Muscle layer of colon (tissue), 2 donors: Measurements from ENCODE around the gene DMBX1.

Source experiments
- H3K27ac ChIP-seq: one replicate; pipeline ENCODE4 v1.7.0; 2013; ENCODE audit warnings: low read depth, mild to moderate bottlenecking, low read length, moderate library complexity
- H3K27me3 ChIP-seq, 2 donors: one replicate each; pipeline ENCODE4 v1.7.0; 2013; ENCODE audit warnings: low read length in 2 of 2, mild to moderate bottlenecking in 2 of 2; ENCODE audit not compliant: insufficient read depth in 2 of 2, control insufficient read depth in 1 of 2
- H3K36me3 ChIP-seq: one replicate; pipeline ENCODE4 v1.7.0; 2013; ENCODE audit warnings: mild to moderate bottlenecking, low read length; ENCODE audit not compliant: insufficient read depth
- H3K4me1 ChIP-seq: one replicate; pipeline ENCODE4 v1.7.0; 2013; ENCODE audit warnings: mild to moderate bottlenecking, low read length; ENCODE audit not compliant: insufficient read depth
- H3K4me3 ChIP-seq, 2 donors: one replicate each; pipeline ENCODE4 v1.7.0; 2013; ENCODE audit warnings: low read length in 2 of 2, low read depth in 1 of 2, mild to moderate bottlenecking in 1 of 2, moderate library complexity in 1 of 2
- H3K9ac ChIP-seq: one replicate; pipeline ENCODE4 v1.7.0; 2013; ENCODE audit warnings: low read length
- H3K9me3 ChIP-seq: one replicate; pipeline ENCODE4 v1.7.0; 2013; ENCODE audit warnings: mild to moderate bottlenecking, low read length
- donor health status: abdominal sarcoma.
- donor health status: Adenocarcinoma of cecum.

The DMBX1 gene

DNA sequence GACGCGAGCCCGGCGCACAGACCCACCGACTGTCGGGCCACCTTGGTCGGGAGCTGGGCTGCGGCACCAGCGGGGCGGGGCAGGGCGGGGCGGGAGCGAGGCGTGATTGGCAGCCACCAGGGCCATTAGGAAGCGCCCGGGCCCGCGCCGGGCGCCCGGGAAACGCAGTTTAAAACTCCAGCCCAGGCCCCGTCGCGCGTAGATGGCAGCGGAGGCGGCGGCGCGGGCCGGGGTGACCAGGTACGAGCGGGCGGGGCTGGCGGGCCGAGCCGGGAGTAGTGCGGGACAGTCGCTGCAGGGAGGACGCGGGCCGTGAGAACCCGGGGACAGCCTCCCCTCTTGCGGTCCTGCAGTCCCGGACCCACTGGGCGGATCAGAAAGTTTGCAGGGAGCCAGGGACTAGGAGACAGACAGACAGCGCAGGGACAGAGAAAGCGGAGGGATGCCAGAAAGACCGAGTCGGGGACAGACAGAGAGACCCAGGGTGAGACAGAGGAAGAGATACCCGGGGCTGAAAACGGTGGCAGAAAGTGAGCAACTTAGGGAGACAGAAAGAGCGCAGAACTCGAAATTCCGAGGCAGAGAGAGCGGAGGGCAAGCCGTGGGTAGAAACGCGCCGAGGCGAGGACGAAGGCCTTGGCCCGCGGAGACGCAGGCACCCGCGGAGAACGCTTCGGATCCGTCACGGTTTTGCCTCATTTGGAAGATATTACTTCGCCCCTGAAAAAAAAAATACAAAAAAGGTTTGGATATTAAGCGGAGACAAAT, at the start of gene DMBX1:
Gene DMBX1, plus strand, starts transcription at position 199 of the 768 bp plus-strand sequence. CDS start 17,175 bp downstream, outside the sequence.
- peaks cover 6% of the 10 kb centered on the region for H3K4me1 ChIP-seq
- peaks cover 69 to 100% of the 10 kb centered on the region in 2 donors for H3K27me3 ChIP-seq
- no peak within 1 kb of the TSS for H3K9ac ChIP-seq
- no peaks in the 10 kb centered on the region for H3K36me3 ChIP-seq
- no peak within 1 kb of the TSS for H3K27ac ChIP-seq
- peak within 1 kb of the TSS; percentile 15 to 43 for H3K4me3 ChIP-seq
- no peaks in the 10 kb centered on the region for H3K9me3 ChIP-seq

DNA sequence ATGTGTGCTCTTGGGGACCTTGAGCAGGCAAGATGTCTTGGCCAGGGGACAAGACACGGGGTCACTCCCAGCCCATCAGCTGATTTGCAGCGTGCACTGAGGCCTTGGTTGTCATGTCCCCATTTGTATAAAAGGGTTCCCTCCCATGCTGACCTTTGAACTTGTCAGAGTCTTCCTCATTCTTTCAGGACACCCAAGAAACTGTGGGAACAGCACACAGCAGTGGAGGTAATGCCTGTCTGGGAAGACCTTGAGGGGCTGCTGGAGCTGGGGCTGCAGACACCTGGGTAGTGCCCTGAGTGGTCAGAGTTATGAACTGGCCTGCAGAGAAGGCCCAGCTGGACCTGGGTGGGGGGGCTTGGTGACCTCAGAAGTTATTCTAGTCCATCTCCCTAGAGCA, 49.2 kb upstream of the DMBX1 start:
- Histone ChIP-seq H3K9me3 (no peaks in the 10 kb centered on the region), H3K9ac (no peak overlapping the region), H3K36me3 (no peaks in the 10 kb centered on the region), H3K4me1 (no peaks in the 10 kb centered on the region), H3K4me3 (no peak overlapping the region), H3K27ac (no peak overlapping the region), H3K27me3 (no peaks in the 10 kb centered on the region)

DNA sequence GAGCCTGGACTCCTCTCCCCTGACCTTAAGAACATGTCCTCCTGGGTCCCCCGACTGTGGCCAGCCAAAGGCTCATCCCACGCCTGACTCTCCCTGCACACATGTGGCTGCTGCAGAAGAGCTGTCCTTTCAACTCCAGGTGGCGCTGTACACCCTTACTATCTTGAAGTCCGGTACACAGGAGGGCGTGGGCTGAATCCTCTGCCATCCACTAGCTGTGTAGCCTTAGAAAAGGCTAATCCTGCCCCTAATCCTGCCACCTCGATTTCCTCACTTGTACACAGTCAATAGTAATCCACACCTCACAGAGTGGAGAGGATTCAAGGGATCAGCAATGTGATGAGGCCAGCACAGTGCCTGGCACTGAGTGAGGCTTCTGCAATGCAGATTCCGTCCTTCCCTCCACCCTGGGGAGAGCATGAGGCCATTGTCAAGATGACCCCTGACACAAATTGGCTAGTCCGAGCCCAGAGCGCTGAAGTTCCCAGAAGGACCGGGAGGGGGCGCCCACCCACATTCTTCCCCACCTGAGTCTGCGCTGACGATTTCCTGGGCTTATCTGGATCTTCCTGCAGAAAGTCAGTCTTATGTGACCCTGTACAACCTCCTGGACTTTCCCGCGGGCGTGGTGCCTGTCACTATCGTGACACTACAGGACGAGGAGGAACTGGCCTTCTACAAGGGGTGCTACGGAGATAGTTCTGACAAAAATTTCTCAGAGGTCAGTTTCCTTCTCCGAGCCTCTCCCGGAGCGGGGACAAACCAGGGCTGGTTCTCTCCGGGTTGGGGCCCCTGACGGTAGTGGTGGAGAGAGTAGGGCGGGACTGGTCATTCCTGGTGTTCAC, 47.1 kb upstream of the DMBX1 start:
- Histone ChIP-seq H3K27ac (no peak overlapping the region), H3K27me3 (peaks cover 5 to 11% of the 10 kb centered on the region in 2 donors), H3K36me3 (no peaks in the 10 kb centered on the region), H3K9me3 (no peaks in the 10 kb centered on the region), H3K4me1 (peaks cover 7% of the 10 kb centered on the region), H3K4me3 (peak overlapping the region; percentile 31 to 66), H3K9ac (no peak overlapping the region)

DNA sequence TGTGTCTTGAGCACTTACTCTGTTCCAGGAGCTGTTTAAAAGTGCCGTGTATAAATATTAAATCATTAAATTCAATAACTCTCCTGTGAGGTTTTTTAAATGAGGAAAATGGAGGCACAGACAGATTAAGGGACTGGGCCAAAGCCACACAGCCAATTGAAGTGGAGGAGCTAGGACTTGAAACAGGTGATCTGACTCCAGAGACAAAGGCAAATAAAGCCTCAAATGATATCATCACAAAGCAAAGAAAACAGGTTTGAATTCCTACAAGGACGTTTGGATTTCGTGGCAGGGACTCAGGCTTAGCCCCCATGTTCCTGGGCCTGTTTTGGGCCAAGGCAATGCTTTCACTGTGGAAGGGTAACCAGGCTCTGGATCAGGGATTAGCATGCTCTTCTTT, 45.2 kb upstream of the DMBX1 start:
- no peak overlapping the region for H3K9ac ChIP-seq
- H3K36me3 ChIP-seq, result no peaks in the 10 kb centered on the region
- peaks cover 9 to 28% of the 10 kb centered on the region in 2 donors for H3K27me3 ChIP-seq
- peaks cover 15% of the 10 kb centered on the region for H3K4me1 ChIP-seq
- no peak overlapping the region for H3K4me3 ChIP-seq
- no peaks in the 10 kb centered on the region for H3K9me3 ChIP-seq
- no peak overlapping the region for H3K27ac ChIP-seq

DNA sequence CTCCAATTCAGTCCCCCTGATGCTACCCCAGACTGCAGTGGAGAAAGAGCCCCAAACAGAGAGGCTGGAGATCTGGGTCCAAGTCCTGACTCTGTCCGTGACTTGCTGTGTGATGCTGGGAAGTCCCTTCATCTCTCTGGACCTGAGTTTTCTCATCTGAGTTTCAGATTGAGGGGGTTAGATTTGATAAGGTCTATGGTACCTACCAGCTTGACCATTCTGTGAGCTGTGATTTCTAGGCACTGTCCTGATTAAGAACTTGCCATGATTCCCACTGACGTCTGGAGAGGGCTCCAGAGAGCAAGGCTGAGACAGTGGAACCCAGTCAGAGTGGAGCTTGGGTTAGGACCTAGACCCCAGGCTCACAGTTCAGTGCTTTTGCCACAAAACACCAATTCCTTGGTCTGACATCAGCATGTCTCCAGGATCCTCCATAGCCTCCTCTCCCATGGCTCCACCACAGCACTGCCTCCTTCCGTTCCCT, 43.8 kb upstream of the DMBX1 start:
- peaks cover 15% of the 10 kb centered on the region for H3K4me1 ChIP-seq
- H3K9ac ChIP-seq, result no peak overlapping the region
- H3K4me3 ChIP-seq, result no peak overlapping the region
- no peak overlapping the region for H3K27ac ChIP-seq
- H3K27me3 ChIP-seq, result peaks cover 15 to 33% of the 10 kb centered on the region in 2 donors
- no peaks in the 10 kb centered on the region for H3K9me3 ChIP-seq
- H3K36me3 ChIP-seq, result no peaks in the 10 kb centered on the region

DNA sequence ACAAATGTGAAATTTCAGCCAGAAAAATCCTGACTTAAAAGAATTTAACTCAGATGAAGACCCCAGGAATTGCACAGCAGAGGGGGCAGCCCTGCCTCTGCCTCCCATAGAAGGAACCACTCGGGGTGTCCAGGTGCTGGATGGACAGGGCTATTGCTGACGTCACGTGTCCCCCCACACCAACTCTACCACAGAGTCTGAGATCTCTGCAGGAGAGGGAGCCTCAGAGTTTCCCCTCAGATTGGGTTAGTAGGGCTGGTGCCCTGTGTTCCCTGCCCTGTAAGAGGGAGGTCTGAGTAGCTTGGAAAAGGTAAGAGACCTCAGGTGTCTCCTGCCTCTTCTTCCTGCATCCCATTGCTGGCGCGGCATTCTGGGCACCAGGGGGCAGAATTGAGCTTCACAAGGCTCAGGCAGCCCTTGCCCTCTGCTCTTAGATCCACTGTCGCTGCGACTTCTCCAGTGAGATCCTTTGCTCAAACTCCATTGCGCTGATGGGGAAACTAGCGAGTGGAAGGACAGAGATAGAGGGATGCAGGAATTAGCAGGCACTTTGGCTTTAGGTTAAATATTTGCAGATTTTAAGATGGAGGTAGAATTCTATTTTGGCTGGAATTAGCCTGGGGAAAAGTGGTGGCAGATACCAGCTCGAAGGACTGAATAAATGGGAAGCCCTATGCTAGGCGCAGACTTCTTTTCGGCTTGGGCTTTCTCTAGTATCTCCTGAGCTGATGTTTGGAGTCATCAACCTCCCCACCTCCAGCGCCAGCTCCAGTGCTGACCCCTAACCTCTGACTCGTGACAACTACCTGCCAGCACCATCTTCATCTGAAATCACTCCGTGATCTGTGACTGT, 42.8 kb upstream of the DMBX1 start:
- H3K27ac ChIP-seq, result no peak overlapping the region
- peaks cover 16 to 35% of the 10 kb centered on the region in 2 donors for H3K27me3 ChIP-seq
- no peaks in the 10 kb centered on the region for H3K9me3 ChIP-seq
- no peak overlapping the region for H3K4me3 ChIP-seq
- H3K9ac ChIP-seq, result no peak overlapping the region
- H3K4me1 ChIP-seq, result peaks cover 15% of the 10 kb centered on the region
- no peaks in the 10 kb centered on the region for H3K36me3 ChIP-seq

DNA sequence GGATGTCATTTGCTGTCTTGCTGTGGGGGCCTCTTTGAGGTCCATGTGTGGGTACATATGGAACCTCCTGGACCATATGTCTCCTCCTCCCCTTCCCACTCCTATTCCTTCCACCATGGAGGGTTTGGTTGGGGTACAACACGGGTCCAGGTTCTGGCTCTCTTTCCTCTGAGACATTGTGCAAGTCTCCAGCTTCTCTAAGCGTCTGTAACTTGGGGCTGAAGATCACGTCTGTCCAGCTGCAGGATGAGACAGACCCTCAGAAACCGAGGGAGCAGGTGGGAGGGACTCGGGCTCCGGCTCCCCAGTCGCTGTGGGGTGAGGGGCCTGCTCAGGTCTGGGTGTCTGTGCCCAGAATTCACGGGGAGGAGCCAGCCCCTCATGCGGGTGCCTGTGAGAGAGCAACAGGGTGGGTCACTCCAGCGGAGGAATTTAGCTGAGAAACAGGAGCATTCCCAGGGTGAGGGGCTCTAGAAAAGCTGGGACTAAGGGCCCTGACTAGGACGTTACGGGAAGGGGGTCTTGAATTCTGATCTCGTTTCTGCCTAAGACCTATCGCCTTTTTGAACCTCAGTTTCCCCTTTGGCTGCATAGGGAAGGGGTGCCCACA, 42.0 kb upstream of the DMBX1 start:
- Histone ChIP-seq H3K4me1 (peaks cover 15% of the 10 kb centered on the region), H3K27me3 (peaks cover 16 to 43% of the 10 kb centered on the region in 2 donors), H3K36me3 (no peaks in the 10 kb centered on the region), H3K9ac (no peak overlapping the region), H3K9me3 (no peaks in the 10 kb centered on the region), H3K27ac (no peak overlapping the region), H3K4me3 (peak overlapping the region in 1 of 2 donors; percentile 23)

DNA sequence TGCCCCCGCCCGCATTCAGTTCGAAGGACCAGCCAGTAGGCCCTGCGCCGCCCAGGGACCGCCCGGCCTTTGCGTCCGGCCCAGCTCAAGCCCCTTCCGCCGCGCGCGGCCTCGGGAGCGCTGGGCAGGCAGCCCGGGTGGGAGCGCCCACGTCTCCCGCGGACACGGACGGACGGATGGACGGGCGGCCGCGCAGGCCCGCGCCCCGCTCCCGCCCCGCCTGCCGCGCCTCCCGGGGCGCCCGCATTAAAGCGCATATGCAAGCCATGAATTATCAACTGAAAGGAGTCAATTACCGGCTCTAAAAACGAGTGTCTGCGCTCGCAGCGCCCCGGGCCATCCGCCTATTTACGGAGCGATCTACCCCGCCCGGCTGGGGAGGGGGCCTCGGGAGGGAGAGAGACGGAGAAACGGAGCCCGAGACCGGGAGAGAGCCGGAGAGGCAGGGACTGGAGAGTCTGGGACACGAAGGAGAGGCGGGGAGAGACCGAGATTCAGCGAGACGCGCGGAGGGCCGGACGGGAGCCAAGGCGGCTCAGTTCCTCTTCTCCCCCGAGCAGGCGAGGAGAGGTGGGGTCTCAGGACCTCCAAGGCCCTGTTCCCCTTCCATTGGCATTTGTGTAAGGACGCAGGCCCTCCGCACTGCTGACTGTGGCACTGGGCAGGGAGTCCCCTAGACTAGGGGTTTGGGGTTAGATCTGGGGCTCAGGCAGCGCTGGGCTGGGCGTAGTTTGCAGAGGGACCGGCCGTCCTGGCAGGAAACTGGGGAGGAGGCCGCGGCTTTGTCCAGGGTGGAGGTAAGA, 41.3 kb upstream of the DMBX1 start:
- no peak overlapping the region for H3K27ac ChIP-seq
- peaks cover 15% of the 10 kb centered on the region for H3K4me1 ChIP-seq
- no peaks in the 10 kb centered on the region for H3K9me3 ChIP-seq
- no peak overlapping the region for H3K9ac ChIP-seq
- H3K27me3 ChIP-seq, result peaks cover 16 to 47% of the 10 kb centered on the region in 2 donors
- peak overlapping the region; percentile 23 to 54 for H3K4me3 ChIP-seq
- no peaks in the 10 kb centered on the region for H3K36me3 ChIP-seq

DNA sequence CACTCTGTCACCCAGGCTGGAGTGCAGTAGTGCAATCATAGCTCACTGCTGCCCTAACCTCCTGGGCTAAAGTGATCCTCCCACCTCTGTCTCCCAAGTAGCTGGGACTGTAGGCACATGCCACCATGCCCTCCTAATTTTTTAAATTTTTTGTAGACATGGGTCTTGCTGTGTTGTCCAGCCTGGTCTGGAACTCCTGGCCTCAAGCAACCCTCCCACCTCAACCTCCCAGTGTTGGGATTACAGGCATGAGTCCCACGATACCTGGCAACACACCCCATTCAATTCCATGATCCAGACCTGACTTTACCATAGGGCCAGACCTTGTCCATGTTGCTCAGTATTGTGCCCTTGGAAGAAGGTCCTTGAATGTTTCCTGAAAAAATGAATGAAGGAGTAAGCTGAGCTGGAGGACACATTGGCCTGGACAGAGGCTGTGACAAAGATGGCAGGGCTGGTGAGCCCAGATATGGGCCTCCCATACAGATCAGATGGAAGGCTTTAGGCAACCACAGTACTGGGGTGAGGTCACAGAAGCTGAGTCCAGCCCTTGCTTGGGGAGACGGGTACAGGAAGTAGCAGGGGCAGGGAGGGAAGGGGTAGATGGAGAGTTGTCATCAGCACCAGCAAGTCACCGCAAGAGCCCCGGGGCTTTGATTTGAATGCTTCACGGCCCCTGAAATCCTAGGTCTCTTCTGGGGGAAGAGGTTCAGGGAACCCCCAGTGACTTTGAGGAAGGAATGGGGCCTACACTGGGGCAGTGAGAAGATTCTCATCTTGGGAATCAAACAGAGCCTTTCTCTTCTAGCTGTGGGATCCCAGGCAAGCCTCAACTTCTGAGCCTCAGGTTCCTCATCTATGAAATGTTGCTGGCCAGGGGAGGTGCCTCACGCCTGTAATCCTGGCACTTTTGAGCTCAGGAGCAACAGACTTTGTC, 40.1 kb upstream of the DMBX1 start:
- no peak overlapping the region for H3K9ac ChIP-seq
- no peak overlapping the region for H3K4me3 ChIP-seq
- H3K27ac ChIP-seq, result no peak overlapping the region
- no peaks in the 10 kb centered on the region for H3K36me3 ChIP-seq
- peaks cover 16 to 47% of the 10 kb centered on the region in 2 donors for H3K27me3 ChIP-seq
- H3K4me1 ChIP-seq, result peaks cover 15% of the 10 kb centered on the region
- H3K9me3 ChIP-seq, result no peaks in the 10 kb centered on the region
